Stimulated activated CD8-positive, alpha-beta memory T cell treated with anti-CD3 and anti-CD28 coated beads, Interleukin-7, amount 100 ng/mL, for 1 hour (primary cell): Measurements from ENCODE around the gene LDLRAD4.

Experiments used
- DNase-seq, 2 donors: peaks; one replicate each; pipeline ENCODE4 v3.0.0-alpha.2; 2020; ENCODE audit warnings: low read depth in 2 of 2

Gene LDLRAD4

DNA sequence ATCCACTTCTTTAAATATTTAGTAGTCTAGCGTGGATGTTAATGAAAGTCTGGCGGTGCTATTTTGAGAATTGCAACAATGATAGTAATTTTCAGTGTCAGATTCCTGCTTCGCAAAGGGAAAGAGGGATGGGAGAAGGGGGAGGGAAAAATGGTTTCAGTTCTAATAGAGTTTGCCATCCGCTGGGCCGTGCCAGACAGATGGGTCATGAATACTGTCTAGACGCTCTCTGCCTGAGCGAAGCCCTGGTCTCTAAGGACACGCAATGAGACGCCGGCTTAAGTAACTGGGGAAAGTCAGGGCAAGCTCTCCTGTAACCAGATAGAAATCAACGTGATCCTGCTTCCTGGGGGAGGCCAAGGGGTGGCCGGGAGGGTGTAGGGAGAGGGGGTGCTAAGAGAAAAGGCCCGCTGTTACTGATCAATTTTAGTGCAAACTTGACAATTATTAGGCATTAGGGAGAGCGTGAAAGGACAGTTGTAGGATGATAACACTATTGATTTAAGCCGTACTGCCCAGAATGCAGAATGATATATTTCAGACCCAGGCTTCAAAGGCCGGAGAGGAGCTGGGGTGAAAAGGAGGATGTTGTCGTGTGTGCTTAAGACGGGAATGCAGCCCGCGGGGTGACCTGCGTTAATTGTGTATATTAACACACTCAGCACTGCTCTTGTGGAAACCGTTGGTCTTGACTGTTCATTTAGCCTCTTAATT, 229.2 kb downstream of the LDLRAD4 start:
- DNase-seq = no peak

DNA sequence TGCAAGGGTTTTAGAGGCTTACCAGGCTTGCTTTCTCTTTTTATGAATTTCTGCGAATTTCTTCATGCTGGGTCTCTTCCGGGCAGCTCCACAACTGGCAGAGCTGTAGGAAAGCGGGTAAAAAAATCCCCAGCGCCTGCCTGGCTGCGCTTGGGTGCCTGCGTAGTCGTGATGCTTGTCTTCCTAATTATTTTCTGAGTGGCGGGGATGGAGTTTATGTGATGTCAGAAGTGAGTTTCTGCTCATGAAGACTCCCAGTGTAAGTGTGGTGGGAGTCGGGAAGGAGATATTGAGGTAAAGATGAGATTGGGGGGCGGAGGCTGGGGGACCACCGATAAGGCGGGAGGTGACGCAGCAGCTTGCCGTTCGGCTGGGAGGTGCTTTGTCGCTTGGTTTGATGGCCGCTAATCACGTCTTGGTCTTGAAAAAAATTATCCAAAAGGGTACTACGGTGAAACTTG, 229.8 kb downstream of the LDLRAD4 start:
- no peak for DNase-seq

DNA sequence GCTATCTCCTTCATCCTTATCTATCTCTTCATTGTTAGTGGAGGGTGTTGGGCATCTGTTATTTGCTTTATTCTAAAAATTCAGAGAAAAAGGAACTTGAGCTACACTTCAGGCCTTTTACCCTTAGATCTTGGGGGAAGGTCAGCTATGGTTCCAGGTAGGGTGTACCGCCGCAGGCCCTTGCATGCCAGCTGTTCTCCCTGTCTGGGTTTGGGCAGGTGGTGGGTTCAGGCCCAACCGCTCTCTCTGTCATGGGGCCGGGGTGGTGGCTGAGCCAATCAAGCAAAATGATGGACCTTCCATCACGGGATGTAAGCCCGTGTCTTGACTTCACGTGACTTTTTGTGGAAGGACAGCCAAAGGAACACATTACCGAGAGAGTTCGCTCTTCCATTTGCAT, 231.1 kb downstream of the LDLRAD4 start:
- DNase-seq = no peak

DNA sequence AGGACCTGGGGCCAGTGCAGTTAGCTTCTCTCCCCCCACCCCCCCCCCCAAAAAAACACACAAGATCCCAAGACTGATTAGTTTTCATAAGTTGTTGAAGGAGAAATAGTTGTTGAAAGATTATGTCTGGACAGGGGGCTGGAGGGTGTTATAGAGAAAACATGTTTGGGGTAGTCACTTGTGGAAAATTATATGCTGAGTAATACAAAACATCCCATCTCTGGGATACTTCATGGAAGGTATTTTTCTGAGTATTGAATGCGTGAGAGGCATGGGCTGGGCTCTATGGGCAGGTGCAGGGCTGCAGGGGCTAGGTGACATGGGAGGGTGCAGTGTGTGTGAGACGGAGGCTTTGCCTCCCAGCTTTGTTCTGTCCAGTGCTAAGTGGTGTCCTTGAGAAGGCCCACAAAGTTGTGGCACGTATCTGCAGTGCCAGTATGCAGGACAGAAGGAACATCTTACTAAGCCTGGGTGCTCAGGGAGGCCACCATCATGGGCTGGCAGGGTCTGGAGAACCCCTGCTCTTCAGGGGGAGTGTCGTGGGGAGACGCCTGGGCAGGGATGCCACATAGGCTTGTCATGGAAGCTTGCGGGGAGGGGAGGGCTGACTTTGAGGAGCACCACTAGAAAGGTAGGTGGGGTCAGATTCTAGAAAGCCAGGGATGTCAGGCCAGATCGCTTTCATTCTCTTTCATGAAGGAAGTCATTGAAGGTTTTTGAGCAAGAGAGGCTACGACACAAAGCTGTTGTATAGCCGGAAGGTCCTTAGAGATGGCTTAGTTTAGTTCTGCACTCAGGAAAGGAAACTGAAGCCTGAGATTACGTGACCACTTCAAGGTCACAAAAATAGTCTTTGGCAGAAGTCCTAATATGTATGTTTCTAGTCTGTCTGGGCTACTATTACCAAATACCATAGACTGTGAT, 232.0 kb downstream of the LDLRAD4 start:
- no peak for DNase-seq

DNA sequence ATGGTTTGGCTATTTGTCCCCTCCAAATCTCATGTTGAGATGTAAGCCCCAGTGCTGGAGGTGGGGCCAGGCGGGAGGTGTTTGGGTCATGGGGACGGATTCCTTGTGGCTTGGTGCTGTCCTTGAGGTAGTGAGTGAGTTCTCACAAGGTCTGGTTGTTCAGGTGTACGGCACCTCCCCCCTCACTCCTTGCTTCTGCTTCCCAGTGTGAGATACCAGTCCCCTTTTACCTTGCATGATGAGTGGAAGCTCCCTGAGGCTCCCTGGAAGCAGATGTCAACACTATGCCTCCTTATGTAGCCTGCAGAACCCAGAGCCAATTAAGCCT, 232.6 kb downstream of the LDLRAD4 start:
- no peak for DNase-seq

DNA sequence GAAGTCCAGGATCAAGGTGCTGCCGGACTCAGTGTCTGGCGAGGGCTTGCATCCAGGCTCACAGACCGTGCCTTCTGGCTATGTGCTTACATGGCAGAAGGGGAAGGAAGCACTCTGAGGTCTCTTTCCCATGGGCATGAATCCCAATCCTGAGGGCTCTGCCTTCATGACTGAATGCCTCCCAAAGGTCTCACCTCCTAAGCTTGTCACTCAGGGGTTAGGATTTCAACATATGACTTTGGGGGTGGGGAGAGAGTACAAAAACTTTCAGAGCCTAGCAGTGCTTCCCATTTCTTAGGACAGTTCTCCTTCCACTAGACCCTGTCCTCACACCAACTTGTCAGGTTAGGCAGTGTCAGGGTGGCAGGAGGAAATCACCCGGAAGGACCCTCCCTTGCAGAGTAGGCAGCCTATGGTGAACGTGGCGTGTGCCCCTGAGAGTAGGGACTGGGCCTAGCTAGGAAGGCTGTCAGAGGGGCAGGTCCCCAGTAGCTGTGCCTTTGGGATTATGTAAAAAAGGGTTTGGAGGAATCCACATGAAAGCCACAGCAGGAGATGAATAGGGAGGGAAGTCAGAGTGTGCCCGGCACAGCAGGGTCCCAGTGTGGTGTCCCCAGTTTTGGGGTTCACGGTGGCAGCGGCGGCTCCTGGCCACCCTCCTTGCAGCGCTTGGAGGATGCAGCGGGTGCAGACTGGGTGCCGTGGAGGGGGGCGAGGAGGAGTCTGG, 233.3 kb downstream of the LDLRAD4 start:
- no peak for DNase-seq

DNA sequence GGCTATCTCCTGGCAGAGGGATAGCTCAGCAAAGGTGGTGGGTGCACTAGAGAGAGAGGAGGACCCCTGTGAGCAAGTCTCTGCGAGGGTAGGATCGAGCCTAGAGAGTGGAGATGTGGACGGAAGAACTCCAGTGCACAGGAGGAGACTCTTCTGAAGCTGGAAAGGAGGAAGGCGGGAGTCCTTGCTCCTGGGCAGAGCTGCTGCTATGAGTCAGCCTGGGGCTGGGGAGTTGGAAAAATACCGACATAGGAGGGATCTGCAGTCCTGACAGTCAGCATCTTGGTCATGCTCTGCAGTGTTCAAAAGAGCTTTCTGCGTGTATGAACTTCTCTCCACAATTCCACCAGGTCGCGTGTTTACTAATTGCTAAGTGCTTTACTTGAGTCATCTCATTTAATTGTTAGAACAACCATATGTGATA, 233.8 kb downstream of the LDLRAD4 start:
- no peak for DNase-seq

DNA sequence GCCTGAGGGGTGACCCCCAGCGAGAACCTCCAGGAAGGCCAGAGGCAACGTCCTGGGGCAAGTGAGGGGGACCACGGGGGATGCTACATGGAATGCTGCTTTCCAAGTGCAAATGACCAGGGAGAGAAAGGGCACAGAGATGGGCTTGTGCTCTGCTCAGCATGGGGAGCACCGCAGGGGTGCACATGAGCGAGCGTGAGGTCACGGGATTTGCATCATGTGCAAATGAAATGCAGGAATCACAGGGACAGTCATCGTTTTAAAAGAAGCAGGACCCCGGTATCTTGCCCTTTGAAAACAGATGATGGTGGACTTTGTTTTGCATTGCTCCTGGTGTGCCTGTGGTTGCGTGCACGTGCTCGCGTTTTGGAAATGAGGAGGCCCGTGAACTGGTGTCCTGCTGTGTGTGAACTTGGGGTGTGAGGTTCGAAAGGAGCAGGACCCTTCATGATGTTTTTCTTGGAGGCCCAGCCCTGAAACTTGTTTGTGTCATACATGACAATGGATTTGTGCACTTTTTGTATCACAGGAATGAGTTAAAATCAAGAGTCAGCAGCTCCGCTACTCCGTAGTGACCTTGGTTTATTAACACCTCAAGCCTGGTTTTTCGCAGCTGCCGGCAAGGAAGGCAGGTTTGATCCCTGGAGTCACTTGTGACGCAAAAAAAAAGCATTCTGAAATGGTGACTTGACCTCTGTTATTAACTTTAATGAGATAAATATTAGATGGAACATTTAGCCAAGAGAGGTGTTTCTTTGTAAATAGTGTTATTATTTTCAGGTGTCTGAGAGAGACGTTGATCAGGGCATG, 234.5 kb downstream of the LDLRAD4 start:
- no peak for DNase-seq

DNA sequence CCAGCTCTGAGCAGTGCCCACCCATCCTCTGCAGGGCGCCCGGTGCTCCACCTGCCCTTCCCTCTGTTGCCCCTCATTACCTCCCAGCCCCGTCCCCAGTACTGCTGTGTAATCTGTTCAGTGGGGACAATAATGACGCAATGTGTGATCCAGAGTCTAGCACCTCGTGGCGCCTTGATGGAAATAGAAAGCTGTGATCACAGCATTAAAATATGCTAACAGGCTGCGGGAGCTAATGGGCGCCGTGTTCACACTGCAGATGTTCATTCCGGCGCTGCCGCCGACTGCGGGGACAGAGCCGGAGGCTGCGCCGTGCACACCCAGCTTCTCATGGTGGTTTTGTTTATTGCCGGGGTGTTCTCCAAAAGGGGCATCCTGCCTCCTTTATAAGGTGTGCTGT, 235.2 kb downstream of the LDLRAD4 start:
- DNase-seq = no peak

DNA sequence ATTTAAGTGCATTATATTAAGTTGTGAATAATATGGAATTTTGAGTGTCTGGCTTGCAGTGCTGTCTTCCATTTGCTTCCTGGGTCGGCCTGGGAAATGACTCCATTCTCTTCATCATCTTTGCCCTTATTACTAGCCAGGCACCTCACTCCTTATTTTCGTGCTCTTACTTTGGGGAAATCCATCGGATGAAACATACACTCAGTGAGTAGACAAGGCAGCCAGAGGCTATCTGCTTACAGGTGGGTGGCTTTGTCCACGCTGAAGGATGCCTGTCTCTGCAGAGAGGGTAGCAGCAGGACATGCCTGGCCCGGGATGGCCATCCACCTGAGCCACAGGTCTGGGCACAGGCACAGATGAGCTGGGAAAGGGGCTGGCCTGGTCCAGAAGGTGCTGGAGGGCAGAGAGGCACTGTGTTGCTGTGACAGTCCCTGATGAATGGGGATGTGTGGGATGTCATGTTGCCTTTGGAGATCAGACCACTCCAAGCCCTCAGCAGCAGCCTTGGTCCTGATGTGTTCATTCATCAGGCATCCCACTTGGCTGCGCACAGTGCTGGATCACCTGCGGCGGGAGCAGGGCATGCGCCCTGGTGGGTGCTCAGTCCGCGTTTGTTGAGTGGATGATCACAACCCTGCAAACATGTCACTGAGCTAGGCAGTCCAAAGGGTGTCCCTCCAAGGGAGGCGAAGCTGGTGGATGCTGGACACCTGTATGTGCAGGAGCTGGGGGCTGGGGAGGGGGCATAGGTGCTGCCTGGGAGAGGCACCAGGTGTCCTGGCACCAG, 236.0 kb downstream of the LDLRAD4 start:
- DNase-seq = no peak

DNA sequence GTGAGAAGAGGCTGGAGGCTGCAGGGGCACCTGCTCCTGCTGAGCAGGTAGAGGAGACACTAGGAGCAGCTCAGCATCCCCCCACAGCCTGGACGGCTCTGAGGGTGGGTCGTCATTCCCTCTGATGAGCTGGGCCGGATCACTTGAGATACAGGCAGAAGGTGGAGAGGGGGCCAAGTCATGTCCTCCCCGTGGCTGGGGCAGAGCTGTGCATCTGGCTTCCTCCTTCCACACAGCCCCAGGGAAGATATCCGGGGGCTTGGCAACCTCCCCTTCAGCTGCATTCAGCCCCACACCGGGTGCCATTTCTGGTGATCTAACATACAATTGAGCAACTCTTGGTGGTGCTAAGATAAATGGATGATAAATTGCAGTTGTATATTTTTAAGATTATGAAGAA, 236.9 kb downstream of the LDLRAD4 start:
- DNase-seq = no peak

DNA sequence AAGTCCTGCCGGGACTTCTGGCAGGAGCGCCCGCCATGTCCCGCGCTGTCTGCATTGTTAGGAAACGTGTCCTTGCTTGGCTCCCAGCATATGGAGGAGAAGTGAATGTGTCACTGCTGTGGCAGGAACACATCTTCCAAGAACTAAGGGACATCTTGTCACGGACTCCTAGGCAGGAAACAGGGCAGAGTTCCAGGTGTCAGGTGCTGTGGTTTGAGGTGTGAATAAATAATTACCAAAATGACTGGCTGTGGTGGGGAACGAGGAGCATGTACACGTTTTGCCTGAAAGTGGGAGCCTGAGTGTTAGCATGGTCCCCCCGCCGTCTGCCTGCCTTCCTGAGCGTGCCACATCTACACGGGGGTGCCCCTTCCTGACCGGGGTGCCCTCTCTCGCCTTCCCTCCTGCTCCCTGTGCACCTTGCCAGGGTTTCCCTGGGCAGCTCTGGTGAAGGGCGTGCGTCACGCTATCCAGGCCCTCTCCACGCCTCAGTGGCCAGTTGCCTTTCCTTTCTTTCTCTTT, 237.5 kb downstream of the LDLRAD4 start:
- no peak for DNase-seq

DNA sequence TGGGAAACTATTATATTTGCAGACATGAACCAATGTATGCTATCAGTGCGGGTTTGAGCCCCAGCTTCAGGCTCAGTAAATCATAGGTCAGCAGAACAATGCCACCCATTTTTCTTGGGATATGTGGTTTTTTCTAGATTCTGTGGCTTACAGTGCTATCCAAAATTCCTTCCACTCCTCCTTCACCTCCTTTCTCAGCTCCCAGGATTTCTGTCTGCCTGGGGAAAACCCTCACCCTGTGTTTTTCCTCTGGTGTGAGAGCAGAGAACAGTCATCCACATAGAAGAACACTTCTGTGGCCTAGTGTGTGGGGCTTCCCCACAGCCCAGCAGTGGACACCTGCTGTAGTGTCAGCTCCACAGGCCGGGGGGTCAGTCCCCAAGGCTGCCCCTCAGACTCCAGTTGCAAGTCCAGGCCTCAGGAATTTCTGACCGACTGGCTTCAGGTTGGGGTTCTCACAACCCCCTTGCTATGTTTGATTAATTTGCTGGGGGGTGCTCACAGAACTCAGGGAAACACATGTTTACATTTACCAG, 238.2 kb downstream of the LDLRAD4 start:
- DNase-seq = no peak

DNA sequence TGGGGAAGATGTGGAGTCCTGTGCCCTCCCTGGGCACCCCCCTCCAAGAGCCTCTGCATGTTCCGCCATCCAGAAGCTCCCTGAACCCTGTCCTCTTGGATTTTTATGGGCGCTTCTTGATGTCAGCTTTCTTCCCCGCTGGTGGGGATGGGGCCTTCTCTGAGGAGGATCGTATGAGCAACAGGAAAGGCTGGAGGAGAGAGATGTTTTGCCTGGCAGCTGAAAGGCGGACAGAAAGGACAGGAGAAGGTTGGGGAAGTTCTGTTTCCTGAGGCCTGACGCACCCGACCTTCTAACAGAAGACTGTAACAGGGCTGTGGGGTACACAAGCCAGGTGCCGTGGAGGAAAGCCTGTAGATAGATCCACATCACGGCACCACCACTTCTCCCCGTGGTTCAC, 238.8 kb downstream of the LDLRAD4 start:
- no peak for DNase-seq

DNA sequence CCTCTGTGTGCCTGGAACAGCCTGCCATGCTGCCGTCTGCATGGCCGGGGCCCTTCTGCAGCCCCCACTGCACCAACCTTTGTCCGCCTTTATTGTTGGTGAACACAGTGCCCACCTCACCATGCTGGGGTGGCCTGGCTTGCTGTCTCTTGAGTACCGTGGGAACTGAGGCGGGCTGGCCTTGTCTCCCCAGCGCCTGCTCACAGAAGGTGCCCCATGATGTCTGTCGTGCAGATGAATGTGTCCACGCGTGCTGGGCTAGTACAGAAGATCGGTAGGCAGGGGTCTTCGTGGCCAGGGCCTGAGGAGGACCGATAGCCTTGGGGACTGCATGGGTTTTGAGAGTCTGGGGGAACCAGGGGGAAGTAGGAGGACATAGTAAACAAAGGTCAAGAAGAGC, 242.4 kb downstream of the LDLRAD4 start:
- no peak for DNase-seq

DNA sequence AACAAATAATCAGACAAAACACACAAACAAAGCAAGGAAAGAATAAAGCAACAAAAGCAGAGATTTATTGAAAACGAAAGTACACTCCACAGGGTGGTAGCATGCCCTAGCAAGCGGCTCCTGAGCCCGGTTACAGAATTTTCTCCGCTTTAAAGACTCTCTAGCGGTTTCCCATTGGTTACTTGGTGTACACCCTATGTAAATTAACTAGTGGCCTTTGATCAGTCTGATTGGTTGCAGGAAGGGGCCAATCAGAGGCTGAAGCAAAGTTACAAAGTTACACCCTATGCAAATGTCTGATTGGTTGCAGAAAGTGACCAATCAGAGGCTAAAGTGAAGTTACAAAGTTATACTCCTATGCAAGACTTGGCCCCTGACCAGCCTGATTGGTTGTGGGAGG, 242.9 kb downstream of the LDLRAD4 start:
- no peak for DNase-seq

DNA sequence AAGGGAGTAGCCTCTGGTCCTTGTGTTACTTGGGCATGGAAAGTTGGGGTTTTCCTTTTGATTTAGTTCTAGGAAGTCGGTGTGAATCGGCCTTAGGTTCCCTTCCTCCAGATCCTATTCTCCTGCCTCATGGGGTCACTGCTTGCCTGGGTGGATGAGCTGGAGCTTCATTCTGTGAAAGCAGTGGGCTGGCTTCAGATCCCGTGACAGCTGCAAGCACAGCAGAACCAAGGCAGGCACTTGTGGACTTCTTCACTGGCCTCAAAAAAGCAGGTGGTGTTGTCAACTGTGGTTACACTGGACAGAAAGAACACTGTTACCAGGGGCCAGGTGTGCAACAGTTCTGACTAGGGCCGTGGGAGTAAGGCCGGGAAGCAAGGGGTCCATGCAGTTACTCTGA, 243.4 kb downstream of the LDLRAD4 start:
- no peak for DNase-seq

DNA sequence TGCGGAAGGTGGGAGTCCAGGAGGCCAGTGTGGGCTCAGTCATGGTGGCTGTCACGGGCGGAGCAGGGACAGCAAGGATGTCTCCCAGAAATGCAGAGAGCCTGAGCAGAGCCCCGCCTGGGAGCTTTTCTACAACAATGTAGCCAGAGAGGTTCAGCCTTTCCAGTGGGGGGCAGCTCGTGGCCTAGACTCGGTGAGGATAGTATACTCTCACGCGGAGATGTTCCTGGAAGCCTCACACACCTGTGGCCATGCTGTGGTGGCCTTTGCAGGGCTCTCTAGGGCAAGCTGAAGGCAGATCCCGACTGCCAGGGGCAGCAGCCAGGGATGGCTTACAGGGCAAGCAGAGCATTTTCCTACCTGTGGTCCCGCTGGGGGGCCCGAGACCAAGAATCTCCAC, 244.1 kb downstream of the LDLRAD4 start:
- no peak for DNase-seq

DNA sequence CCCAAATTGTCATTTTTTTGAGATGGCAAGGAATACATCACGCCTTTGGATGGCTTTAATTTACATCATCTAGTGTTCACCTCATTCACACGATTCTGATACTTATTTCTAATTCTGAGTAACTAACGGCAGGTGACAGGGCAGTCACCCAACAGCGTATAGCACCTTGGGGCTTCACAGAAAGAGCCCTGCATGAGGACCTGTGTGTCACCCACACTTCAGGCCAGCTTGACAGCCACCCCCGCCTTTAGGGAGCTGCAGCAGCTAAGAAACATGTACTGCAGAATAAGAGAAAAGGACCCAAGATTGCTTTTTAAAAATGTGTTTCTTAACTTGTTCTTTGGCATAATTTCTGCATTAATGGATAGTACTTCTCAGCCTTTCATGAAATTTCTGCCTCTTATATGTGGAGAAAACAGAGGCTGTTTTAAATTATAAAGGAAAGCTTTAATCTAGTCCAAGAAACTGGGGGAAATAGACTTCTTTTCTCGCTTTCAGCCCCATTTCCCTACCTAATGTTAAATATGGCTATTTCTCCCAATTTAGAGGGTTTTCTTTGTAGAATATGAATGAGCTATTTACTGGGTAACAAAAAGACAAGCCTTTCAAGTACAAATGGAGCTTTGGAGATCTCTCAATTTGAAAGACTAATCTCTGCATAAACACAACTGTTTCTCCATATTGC, 245.1 kb downstream of the LDLRAD4 start:
- DNase-seq = no peak
